Lung (tissue), 16 donors: ENCODE measurements around the gene PRODH2. TPM values are rescaled to one million over a fixed set of nuclear protein-coding genes. Genes with fewer than 3 reads are reported as not detected.

Source experiments
- ATAC-seq: fragments of 200-7000 bp; cut with Tn5 transposase; one replicate; pipeline ENCODE4 v1.9.1; 2020; ENCODE audit warnings: moderate number of reproducible peaks; ENCODE audit not compliant: insufficient read depth, low FRiP score
- DNase-seq, 3 donors: peaks; one replicate each; pipeline ENCODE4 v3.0.0-alpha.2; 2013 to 2017
- H3K27ac ChIP-seq, 2 donors: one replicate each; pipeline ENCODE4 v1.5.1; 2013; ENCODE audit warnings: mild to moderate bottlenecking in 2 of 2, moderate library complexity in 2 of 2, control low read depth in 1 of 2, inconsistent platforms in 1 of 2, low read depth in 1 of 2, low read length in 1 of 2
- H3K27me3 ChIP-seq, 3 donors: one replicate each; pipeline ENCODE4 v1.5.1; 2013; ENCODE audit warnings: low read length in 2 of 3; ENCODE audit not compliant: control insufficient read depth in 3 of 3, insufficient read depth in 3 of 3
- H3K36me3 ChIP-seq, 4 donors: one replicate each; pipeline ENCODE4 v1.5.1; 2013; ENCODE audit warnings: low read length in 4 of 4, mild to moderate bottlenecking in 1 of 4, moderate library complexity in 1 of 4; ENCODE audit not compliant: control insufficient read depth in 4 of 4, insufficient read depth in 4 of 4
- H3K4me1 ChIP-seq, 5 donors: one replicate each; pipeline ENCODE4 v1.5.1; 2013; ENCODE audit warnings: low read length in 5 of 5, mild to moderate bottlenecking in 2 of 5, moderate library complexity in 1 of 5; ENCODE audit not compliant: control insufficient read depth in 5 of 5, insufficient read depth in 5 of 5
- H3K4me3 ChIP-seq: one replicate; pipeline ENCODE4 v1.5.1; 2013; ENCODE audit warnings: mild to moderate bottlenecking, control low read depth, moderate library complexity
- H3K9ac ChIP-seq, 2 donors: one replicate each; pipeline ENCODE4 v1.5.1; 2013; ENCODE audit warnings: low read length in 2 of 2, control low read depth in 1 of 2; ENCODE audit not compliant: insufficient read depth in 1 of 2
- H3K9me3 ChIP-seq, 4 donors: one replicate each; pipeline ENCODE4 v1.5.1; 2013; ENCODE audit warnings: low read length in 3 of 4, mild to moderate bottlenecking in 1 of 4, moderate library complexity in 1 of 4; ENCODE audit not compliant: control insufficient read depth in 4 of 4, insufficient read depth in 3 of 4
- WGBS, 2 donors: extraction: QIAGEN DNeasy Blood & Tissue Kit; methylation state at CpG; one replicate each; pipeline ENCODE4 v1.1.7; 2013; 5-methylcytosine and 5-hydroxymethylcytosine counted together
- long read RNA-seq, 5 donors: transcript quantifications; one replicate each; lab custom pipeline, GENCODE V29; 2026
- polyA plus RNA-seq, 2 donors: library from polyadenylated mRNA; stranded (reverse); fragments of 200-250 nt; gene quantifications; one replicate each; pipeline ENCODE4 v1.2.1, GENCODE V29; 2013
- total RNA-seq, 2 donors: library from RNA; depleted of rRNA in 1 of 2; stranded (reverse); fragments of >200 nt in 1 of 2; gene quantifications; one replicate each; pipeline ENCODE4 v1.2.1, GENCODE V29; 2014 to 2021
- TF ChIP-seq, protein P1 (sequence below): IDR thresholded peaks from 2 replicates; pipeline ENCODE4 v1.5.1; 2012; ENCODE audit warnings: mild to moderate bottlenecking; ENCODE audit errors: control extremely low read depth, extremely low read depth
- donor health status: control.
- donor health status: control.
- donor health status: Bipolar disorder and iron deficiency.
- donor health status: healthy.
- donor health status: DM: yes; HTN: yes; CAD: no.

The PRODH2 gene, protein sequence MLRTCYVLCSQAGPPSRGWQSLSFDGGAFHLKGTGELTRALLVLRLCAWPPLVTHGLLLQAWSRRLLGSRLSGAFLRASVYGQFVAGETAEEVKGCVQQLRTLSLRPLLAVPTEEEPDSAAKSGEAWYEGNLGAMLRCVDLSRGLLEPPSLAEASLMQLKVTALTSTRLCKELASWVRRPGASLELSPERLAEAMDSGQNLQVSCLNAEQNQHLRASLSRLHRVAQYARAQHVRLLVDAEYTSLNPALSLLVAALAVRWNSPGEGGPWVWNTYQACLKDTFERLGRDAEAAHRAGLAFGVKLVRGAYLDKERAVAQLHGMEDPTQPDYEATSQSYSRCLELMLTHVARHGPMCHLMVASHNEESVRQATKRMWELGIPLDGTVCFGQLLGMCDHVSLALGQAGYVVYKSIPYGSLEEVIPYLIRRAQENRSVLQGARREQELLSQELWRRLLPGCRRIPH
- not detected for total RNA-seq
- polyA plus RNA-seq: not detected
- long read RNA-seq, donor 1: 0 reads
- long read RNA-seq, donor 2: 0 reads
- long read RNA-seq, donor 3: 0 reads
- long read RNA-seq, donor 4: 0 reads
- long read RNA-seq, donor 5: 0 reads

DNA sequence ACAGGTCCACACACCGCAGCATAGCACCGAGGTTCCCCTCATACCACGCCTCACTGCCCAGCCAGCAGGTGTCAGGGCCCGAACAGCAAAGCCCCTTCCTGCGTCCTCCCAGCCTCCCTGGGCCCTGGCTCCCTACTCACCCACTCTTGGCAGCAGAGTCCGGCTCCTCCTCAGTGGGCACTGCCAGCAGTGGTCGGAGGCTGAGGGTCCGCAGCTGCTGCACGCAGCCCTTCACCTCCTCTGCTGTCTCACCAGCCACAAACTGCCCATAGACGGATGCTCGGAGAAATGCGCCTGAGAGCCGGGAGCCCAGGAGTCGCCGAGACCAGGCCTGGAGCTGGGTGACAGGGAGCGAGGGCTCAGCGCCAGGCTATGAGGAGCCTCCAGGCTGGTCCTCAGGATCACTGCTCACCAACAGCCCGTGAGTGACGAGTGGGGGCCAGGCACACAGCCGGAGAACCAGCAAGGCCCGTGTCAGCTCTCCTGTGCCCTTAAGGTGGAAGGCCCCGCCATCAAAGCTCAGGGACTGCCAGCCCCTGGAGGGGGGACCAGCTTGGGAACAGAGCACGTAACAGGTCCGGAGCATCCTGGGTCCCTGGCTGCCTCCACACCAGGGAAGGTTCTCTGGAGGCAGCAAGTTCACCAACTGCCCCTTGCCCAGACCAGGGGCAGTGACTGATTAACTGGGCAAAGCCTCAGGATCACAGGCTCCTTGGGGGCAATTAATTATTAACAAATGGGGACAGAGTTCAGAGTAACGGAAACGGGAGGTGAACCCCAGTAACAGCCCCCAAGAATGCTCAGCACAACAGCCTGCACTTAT, at the start of gene PRODH2:
PRODH2 (minus strand) TSS at position 626 of the 823 bp plus-strand sequence; CDS start at position 586, 40 bp downstream.
- TF ChIP-seq, protein P1, sequence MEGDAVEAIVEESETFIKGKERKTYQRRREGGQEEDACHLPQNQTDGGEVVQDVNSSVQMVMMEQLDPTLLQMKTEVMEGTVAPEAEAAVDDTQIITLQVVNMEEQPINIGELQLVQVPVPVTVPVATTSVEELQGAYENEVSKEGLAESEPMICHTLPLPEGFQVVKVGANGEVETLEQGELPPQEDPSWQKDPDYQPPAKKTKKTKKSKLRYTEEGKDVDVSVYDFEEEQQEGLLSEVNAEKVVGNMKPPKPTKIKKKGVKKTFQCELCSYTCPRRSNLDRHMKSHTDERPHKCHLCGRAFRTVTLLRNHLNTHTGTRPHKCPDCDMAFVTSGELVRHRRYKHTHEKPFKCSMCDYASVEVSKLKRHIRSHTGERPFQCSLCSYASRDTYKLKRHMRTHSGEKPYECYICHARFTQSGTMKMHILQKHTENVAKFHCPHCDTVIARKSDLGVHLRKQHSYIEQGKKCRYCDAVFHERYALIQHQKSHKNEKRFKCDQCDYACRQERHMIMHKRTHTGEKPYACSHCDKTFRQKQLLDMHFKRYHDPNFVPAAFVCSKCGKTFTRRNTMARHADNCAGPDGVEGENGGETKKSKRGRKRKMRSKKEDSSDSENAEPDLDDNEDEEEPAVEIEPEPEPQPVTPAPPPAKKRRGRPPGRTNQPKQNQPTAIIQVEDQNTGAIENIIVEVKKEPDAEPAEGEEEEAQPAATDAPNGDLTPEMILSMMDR: no peak
- H3K9ac ChIP-seq: no peak within 1 kb of the TSS
- no peaks in the 10 kb centered on the region for H3K36me3 ChIP-seq
- DNase-seq (no peak), ATAC-seq (no peak)
- H3K9me3 ChIP-seq: no peaks in the 10 kb centered on the region
- H3K27me3 ChIP-seq: peaks cover 0 to 4% (median 0%) of the 10 kb centered on the region in 3 donors
- 70 to 82% methylated on average over 26 of the region's 26 CpGs for WGBS, 2 donors
- no peaks in the 10 kb centered on the region for H3K4me1 ChIP-seq
- H3K4me3 ChIP-seq: no peak within 1 kb of the TSS
- no peak within 1 kb of the TSS for H3K27ac ChIP-seq

DNA sequence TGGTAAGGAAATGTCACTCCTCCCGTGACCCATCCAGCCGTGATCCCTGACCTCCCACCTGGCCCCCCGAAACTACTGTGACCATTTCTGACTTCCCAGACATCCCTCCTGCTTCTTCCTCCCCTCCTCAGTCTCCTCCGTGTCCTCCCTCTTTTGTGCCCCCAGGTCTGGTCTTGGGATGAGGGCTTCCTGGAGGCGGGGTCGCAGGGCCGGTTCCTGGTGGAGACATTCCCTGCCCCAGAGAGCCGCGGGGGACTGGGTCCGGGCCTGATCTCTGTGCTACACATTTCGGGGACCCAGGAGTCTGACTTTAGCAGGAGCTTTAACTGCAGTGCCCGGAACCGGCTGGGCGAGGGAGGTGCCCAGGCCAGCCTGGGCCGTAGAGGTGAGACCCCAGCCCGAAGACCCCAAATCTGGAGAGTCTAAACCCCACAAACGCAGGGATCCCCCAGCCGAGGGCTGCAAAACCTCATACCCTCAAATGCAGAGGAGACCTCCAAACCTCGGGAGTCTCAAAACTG, 49.1 kb upstream of the PRODH2 start:
- Histone ChIP-seq H3K4me1 (peaks cover 0 to 3% (median 1%) of the 10 kb centered on the region in 5 donors), H3K9ac (no peak overlapping the region), H3K27me3 (peaks cover 10 to 34% (median 30%) of the 10 kb centered on the region in 3 donors), H3K9me3 (peaks cover 0 to 4% (median 0%) of the 10 kb centered on the region in 4 donors), H3K36me3 (no peaks in the 10 kb centered on the region), H3K27ac (no peak overlapping the region), H3K4me3 (no peak overlapping the region)
- TF ChIP-seq, protein P1: no peak
- ATAC-seq: no peak
- WGBS, 2 donors: 50 to 56% methylated on average over 19 of the region's 19 CpGs
- DNase-seq: no peak

DNA sequence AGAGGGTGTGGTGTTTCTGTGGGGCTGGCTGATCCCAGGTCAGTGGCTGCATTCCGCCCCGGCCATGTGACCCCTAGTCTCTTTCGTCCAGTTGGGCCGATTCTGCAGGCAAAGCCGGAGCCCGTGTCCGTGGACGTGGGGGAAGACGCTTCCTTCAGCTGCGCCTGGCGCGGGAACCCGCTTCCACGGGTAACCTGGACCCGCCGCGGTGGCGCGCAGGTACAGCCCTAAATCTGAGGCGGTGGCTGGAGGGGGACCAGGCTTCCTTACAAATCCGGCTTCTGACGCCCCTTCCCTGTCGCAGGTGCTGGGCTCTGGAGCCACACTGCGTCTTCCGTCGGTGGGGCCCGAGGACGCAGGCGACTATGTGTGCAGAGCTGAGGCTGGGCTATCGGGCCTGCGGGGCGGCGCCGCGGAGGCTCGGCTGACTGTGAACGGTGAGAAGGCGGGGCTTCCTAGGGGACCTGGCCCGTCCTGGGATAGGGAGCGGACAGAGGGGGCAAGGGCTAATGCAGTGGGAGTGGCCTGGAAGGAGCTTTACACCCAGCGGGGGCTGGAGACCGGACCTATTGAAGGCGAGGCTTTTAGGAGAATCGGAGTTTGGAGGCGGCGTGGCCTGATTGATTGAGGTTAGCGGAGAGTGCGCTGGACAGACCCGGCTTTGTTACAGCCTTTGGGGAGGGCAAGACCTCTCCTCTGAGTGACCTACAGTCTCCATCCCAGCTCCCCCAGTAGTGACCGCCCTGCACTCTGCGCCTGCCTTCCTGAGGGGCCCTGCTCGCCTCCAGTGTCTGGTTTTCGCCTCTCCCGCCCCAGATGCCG, 48.4 kb upstream of the PRODH2 start:
- peak in 1 of 3 donors; percentile 4 for DNase-seq

More for the DNA sequence above, 48.4 kb upstream of the PRODH2 start:
- peaks cover 10 to 37% (median 30%) of the 10 kb centered on the region in 3 donors for H3K27me3 ChIP-seq
- WGBS, 2 donors: 11 to 15% methylated on average over 54 to 55 of the region's 55 CpGs
- no peak overlapping the region for H3K4me3 ChIP-seq
- no peak overlapping the region for H3K27ac ChIP-seq
- peaks cover 0 to 4% (median 0%) of the 10 kb centered on the region in 4 donors for H3K9me3 ChIP-seq
- peaks cover 0 to 8% (median 7%) of the 10 kb centered on the region in 5 donors for H3K4me1 ChIP-seq
- no peak overlapping the region for H3K9ac ChIP-seq
- no peak for ATAC-seq
- H3K36me3 ChIP-seq: no peaks in the 10 kb centered on the region
- TF ChIP-seq, protein P1: no peak
